Activated T-helper 1 cell treated with anti-CD3 and anti-CD28 coated beads, Interleukin-2, amount 50 U/mL, for 16 hours (primary cell): Measurements from ENCODE around the gene CCNF.

Experiments
- DNase-seq, 2 donors: peaks; one replicate each; pipeline ENCODE4 v3.0.0-alpha.2; 2020; ENCODE audit warnings: low read depth in 1 of 2, low spot score in 1 of 2

Gene CCNF

GRCh38 chr16:2499890-2500429 is 70.7 kb downstream of the CCNF start:
- no peak for DNase-seq

GRCh38 chr16:2500430-2500917 is 71.2 kb downstream of the CCNF start:
- no peak for DNase-seq

GRCh38 chr16:2500918-2501750 is 71.9 kb downstream of the CCNF start:
- peak; percentile 63 to 70 for DNase-seq

- DNase-seq: no peak
Observed at GRCh38 chr16:2501946-2502895, 73.0 kb downstream of the CCNF start.

- no peak for DNase-seq
Observed at GRCh38 chr16:2505695-2506094, 76.4 kb downstream of the CCNF start.

- no peak for DNase-seq
Observed at GRCh38 chr16:2507052-2507659, 77.9 kb downstream of the CCNF start.

GRCh38 chr16:2507665-2508064 is 78.4 kb downstream of the CCNF start:
- DNase-seq: no peak
